ENCODE measurements around the gene TMEM244. TPM values are rescaled to one million over a fixed set of nuclear protein-coding genes. Genes with fewer than 3 reads are reported as not detected.

Gene TMEM244
- not detected for total RNA-seq

GRCh38 chr6:129860908-129861665, at the start of gene TMEM244:
TSS of gene TMEM244 (minus strand) at chr6:129861315. CDS start at chr6:129861188, 127 bp downstream.
- Histone ChIP-seq H3K9me3 (no peaks in the 10 kb centered on the region), H3K4me3 (no peak within 1 kb of the TSS), H3K27ac (no peak within 1 kb of the TSS), H3K27me3 (no peaks in the 10 kb centered on the region), H3K4me1 (no peaks in the 10 kb centered on the region), H3K36me3 (no peaks in the 10 kb centered on the region)
- no peak for TF ChIP-seq CTCF (IDR thresholded peaks at IDR 0.05)
- no peak for TF ChIP-seq EP300 (IDR thresholded peaks at IDR 0.05)
- no peak for TF ChIP-seq POLR2AphosphoS5 (IDR thresholded peaks at IDR 0.05)
- DNase-seq (no peak), ATAC-seq (ENCODE audit: low FRiP score in 2 of 2) (no peak)
- 78 to 85% methylated on average over 14 of the region's 14 CpGs for WGBS, 2 donors

- no peak overlapping the region for H3K4me3 ChIP-seq
Measured at GRCh38 chr6:129908858-129909257, 47.7 kb upstream of the TMEM244 start.

GRCh38 chr6:129908356-129908755, 47.2 kb upstream of the TMEM244 start:
- H3K27ac ChIP-seq, result no peak overlapping the region
- no peak for DNase-seq
- WGBS, 2 donors, result 73 to 86% methylated on average over 2 of the region's 2 CpGs
- no peaks in the 10 kb centered on the region for H3K9me3 ChIP-seq
- no peak for ATAC-seq (ENCODE audit: low FRiP score in 2 of 2)
- H3K36me3 ChIP-seq, result no peaks in the 10 kb centered on the region
- no peaks in the 10 kb centered on the region for H3K27me3 ChIP-seq
- H3K4me3 ChIP-seq, result no peak overlapping the region
- H3K4me1 ChIP-seq, result no peaks in the 10 kb centered on the region
- TF ChIP-seq CTCF (IDR thresholded peaks at IDR 0.05) (no peak), EP300 (IDR thresholded peaks at IDR 0.05) (no peak), POLR2A (IDR thresholded peaks at IDR 0.05) (no peak)

More at GRCh38 chr6:129908858-129909257, 47.7 kb upstream of the TMEM244 start:
- H3K36me3 ChIP-seq, result no peaks in the 10 kb centered on the region
- TF ChIP-seq POLR2AphosphoS5 (IDR thresholded peaks at IDR 0.05) (no peak), EP300 (IDR thresholded peaks at IDR 0.05) (no peak), POLR2A (IDR thresholded peaks at IDR 0.05) (no peak), CTCF (IDR thresholded peaks at IDR 0.05) (no peak)
- no peaks in the 10 kb centered on the region for H3K4me1 ChIP-seq
- H3K9me3 ChIP-seq, result no peaks in the 10 kb centered on the region
- no peak for DNase-seq
- H3K27me3 ChIP-seq, result no peaks in the 10 kb centered on the region
- no peak overlapping the region for H3K27ac ChIP-seq
- ATAC-seq (ENCODE audit: low FRiP score in 2 of 2), result no peak

GRCh38 chr6:129906515-129907077, 45.5 kb upstream of the TMEM244 start:
- Histone ChIP-seq H3K4me1 (no peaks in the 10 kb centered on the region), H3K9me3 (no peaks in the 10 kb centered on the region), H3K27ac (no peak overlapping the region), H3K27me3 (no peaks in the 10 kb centered on the region), H3K4me3 (no peak overlapping the region), H3K36me3 (no peaks in the 10 kb centered on the region)
- TF ChIP-seq POLR2AphosphoS5 (IDR thresholded peaks at IDR 0.05) (no peak), POLR2A (IDR thresholded peaks at IDR 0.05) (no peak), CTCF (IDR thresholded peaks at IDR 0.05) (no peak)
- DNase-seq (no peak), ATAC-seq (ENCODE audit: low FRiP score in 2 of 2) (no peak)
- 63 to 70% methylated on average over 3 of the region's 3 CpGs for WGBS, 2 donors

- no peaks in the 10 kb centered on the region for H3K27me3 ChIP-seq
- H3K4me3 ChIP-seq, result no peak overlapping the region
- ATAC-seq (ENCODE audit: low FRiP score in 2 of 2), result no peak
- DNase-seq, result no peak
- no peak for TF ChIP-seq POLR2AphosphoS5 (IDR thresholded peaks at IDR 0.05)
- TF ChIP-seq EP300 (IDR thresholded peaks at IDR 0.05), result no peak
- no peak for TF ChIP-seq POLR2A (IDR thresholded peaks at IDR 0.05)
- no peak for TF ChIP-seq CTCF (IDR thresholded peaks at IDR 0.05)
- H3K36me3 ChIP-seq, result no peaks in the 10 kb centered on the region
- H3K27ac ChIP-seq, result no peak overlapping the region
- H3K4me1 ChIP-seq, result no peaks in the 10 kb centered on the region
- H3K9me3 ChIP-seq, result no peaks in the 10 kb centered on the region
Measured at GRCh38 chr6:129903082-129903481, 42.0 kb upstream of the TMEM244 start.
